ENCODE measurements around the gene STAT3.
"Not testable (repeated sequence)": the region's sequence is repeated elsewhere in the genome, so short reads cannot be mapped to it uniquely, and the experiment has no call there.

Gene STAT3

DNA sequence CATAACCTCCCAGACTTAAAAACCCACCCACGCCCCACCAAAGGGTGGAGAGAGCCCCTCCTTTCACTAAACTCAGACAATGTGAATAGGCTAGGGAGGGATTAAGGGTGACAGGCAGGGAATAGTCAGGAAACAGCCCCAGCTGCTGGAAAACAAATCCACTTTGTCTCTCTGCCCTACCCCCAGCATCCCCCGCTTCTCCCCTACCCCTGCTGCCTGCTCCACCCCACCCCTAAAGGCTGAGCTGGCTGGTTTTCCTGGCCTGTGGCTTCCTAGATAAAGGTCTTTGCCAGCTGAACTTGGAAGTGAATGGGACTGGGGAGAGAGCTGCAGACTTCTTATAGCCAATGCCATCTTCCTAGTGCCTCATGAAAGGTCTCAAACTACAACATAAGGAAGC lies 19.8 kb upstream of the STAT3 start:
- DNase-seq, result no peak

DNA sequence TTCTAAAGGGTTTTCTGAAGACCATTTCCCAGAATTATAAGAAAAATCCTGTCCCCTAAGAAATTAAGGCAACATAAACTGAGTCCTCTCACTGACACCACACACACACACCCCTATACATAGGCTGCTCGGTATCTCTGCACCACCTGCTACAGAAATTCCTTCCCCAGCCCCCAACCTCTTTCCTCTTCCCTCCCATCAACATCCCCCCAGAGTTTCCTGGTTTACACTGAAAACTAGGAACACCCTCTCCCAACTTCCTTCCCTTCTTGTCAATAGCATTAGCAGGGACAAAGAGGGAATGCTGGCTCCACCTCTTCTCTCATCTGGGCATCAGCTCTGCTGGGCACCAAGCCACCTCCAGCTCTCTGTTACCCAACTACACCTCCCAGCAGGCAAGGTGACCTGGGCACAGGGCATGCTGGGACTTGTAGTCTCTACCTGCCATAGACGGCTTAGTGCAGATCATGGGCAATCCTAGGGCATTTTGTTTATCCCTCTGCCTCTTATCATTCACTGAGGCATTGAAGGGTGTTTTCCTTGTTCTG lies 19.1 kb upstream of the STAT3 start:
- peak; percentile 92 for DNase-seq

DNA sequence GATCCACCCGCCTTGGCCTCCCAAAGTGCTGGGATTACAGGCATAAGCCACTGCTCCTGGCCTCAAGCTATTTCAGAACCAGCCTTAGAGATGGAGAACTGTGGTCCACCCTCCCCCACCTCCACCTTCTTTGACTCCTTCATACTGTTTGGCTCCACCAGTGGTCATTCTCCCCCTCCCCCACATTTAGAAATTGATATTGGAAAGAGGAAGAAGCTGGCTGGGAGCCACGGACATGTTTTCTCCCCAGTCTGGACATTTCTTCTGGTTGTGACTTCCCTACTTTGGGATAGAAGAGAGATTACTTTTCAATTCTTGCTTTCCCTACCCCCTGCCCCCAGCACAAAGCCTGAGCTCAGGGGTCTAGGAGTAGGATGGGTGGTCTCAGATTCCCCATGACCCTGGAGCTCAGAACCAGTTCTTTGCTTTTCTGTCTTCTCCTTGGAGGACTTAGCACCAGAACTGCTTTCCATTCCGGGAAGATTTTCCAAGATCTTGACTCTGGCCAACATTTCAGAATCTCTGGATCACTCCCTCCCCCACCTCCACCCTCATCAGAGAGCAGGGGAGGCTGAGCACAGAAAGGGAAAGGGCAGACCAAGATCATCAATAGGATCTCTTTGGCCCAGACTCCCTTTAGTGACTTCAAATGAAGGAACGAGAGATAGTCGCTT lies 18.5 kb upstream of the STAT3 start:
- DNase-seq, result no peak

DNA sequence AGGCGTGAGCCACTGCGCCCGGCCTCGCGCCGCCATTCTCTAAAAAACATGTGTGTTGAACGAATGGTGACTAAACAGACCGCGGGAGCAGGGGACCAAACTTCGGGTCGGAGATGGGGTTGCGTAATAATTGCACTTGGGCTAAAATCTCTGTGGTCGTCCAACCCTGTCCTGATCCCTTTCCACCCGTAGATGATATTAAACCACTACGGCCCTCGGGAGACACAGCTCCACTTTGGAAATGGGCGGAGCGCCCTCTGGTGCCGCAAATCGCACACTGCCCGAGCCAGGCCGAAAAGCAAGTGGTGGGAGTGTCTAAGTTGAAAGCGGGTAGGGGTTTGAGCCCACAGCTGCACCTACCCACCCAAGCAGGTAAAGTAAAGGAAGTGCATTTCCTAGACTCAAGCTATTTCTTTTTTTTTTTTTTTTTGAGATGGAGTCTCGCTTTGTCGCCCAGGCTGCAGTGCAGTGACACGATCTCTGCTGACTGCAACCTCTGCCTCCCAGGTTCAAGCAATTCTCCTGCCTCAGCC lies 17.8 kb upstream of the STAT3 start:
- DNase-seq, result peak; percentile 90

DNA sequence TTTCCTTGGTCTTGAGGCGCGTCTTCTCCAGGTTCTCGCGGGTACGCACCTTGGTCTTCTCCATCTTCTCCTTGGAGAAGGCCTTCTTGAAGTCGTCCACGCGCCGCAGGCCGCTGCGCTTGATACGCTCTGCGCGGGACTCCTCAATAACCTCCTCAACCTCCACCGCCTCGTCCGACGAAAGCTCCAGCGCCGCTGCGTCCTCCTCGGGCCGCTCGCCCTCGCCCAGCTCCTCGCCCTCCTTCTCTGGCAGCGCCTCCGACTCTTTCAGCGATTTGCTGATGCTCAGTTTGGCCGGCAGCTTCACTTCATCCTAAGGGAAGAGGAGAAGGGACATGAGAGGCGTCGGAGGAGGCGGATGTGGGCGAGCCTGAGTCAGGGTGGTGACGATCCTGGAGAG lies 16.8 kb upstream of the STAT3 start:
- no peak for DNase-seq

DNA sequence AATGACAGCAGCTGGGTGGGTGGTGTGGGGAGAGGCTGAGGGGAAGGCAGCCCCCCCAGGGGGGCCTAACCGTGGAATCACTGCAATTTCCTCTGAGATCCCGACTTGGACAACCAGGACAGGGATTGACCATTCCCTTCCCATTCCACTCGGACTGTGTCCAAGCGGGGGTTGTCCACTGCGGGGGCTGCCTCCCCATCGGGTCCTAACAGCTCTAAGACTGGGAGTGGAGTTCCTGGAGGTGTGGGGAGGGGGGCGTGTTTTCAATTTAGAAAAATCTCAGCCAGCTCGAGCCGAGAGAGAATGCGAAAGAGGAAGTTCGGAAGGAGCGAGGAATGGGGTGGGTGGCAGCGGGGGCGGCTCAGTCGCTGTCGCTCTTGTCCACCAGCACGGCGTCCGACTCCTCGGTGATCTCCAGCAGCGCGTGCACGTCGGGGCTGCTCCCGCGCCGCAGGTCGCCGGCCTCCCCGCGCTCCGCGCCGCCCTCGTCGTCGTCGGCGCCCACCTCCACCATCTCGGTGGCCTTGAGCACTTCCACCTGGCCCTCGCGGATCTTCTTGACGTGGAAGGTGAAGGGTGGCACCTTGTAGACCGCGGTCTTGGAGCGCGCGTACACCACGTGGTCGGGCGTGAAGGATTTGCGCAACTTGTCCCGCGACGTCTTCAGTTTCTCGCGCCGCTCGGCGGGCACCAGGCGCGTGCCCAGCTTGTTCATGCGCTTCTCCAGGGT lies 16.2 kb upstream of the STAT3 start:
- no peak for DNase-seq

DNA sequence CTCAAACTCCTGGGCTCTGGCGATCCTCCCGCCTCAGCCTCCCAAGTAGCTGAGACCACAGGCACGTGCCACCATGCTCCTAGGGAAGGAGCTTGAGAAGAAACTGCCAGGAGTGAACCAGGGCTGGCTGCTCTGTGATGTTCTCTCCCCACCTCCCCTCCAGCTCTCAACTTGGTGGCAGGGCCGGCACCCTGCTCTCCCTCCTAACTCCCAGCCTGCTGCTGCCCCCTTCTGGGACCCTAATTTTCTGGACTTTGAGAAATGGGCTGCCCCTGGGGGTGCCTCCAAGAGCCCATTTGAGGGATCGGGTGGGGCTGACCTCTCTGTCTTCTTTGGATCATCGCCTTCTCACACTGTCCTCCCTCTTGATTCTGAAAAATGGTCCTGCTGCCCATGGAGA lies 14.9 kb upstream of the STAT3 start:
- DNase-seq, result peak; percentile 70

DNA sequence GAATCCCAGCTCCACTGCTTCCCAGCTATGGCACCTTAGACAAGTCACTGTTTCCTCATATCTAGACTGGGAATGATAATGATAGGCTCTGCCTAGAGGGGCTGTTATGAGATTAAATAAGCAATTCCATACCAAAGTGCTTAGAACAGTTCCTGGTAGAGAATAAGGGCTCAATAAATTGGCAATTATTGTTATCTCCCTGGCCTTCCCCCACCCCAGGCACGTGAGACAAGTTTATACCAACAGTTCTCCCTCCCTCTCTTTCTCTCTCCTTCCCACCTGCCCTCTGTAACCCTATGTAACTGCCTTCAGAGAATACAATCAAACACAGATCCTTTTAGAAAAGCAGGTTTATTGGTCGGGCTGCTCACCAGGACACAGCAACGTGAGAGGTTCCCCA lies 13.9 kb upstream of the STAT3 start:
- DNase-seq, result no peak

DNA sequence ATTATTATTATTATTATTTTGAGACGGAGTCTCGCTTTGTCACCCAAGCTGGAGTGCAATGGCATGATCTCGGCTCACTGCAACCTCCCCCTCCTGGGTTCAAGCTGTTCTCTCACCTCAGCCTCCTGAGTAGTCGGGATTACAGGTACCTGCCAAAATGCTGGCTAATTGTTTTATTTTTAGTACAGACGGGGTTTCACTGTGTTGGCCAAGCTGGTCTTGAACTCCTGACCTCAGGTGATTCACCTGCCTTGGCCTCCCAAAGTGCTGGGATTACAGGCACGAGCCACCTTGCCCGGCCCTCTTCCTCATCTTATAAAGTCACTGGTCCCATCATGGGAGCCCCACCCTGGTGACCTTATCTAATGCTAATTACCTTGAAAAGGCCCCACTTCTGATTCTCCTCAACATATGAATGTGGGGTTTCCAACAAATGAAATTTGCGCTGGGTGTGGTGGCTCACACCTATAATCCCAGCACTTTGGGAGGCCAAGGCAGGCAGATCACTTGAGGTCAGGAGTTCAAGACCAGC lies 12.7 kb upstream of the STAT3 start:
- DNase-seq, result not testable (repeated sequence)

DNA sequence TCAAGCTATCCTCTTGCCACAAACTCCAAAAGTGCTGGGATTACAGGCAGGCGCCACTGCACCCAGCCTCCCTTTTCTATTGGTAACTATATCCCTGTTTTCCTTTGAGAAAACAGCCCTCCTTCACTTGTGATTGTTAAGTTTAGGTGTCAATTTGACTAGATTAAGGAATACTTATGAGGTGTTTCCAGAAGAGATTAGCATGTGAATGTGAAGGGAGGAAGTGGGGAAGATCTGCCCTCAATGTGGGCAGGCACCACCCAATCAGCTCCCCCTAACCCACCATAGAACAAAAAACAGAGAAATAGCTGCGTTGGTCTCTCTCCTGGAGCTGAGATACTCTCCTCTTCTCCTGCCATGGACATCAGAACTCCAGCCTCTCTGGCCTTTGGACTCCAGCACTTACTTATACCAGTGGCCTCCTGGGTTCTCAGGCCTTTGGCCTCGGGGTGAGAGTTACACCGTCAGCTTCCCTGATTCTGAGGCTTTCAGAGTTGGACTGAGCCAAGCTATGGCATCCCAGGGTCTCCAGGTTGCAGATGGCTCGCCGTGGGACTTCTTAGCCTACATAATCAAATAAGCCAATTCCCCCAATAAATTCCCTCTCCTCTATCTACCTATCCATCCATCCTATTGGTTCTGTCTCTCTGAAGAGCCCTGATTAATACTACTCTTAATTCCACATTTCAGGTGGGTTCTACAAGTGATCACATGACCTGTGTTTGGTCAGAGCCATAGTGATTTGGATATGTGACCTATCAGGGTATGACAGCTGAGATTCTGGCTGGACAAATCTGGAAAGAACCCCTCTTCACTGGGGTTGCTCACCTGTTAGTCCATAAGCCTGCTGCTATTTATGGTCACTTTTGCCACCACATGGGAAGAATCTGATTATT lies 12.0 kb upstream of the STAT3 start:
- peak; percentile 39 for DNase-seq

DNA sequence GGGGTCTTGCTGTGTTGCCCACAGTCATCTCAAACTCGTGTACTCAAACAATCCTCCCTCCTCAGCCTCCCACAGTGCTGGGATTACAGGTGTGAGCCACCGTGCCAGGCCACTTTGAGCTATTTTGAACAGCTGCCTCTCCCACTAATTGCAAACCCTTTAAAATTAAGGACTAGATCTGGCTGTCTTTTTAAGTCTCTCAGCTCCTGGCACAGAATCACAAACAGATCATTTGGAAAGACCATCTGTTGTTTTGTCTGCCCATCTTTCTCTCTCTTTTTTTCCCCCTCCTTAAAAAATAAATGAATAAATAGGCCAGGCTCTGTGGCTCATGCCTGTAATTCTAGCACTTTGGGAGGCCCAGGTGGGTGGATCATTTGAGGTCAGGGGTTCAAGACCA lies 10.9 kb upstream of the STAT3 start:
- no peak for DNase-seq

DNA sequence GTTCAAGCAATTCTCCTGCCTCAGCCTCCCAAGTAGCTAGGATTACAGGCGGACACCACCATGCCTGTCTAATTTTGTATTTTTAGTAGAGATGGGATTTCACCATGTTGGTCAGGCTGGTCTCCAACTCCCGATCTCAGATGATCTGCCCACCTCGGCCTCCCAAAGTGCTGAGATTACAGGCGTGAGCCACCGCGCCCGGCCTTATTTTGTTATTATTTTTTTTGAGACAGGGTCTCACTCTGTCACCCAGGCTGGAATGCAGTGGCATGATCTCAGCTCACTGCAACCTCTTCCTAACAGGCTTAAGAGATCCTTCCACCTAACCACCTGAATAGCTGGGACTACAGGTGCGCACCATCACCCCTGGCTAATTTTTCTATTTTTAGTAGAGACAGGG lies 7.4 kb upstream of the STAT3 start:
- DNase-seq, result not testable (repeated sequence)

DNA sequence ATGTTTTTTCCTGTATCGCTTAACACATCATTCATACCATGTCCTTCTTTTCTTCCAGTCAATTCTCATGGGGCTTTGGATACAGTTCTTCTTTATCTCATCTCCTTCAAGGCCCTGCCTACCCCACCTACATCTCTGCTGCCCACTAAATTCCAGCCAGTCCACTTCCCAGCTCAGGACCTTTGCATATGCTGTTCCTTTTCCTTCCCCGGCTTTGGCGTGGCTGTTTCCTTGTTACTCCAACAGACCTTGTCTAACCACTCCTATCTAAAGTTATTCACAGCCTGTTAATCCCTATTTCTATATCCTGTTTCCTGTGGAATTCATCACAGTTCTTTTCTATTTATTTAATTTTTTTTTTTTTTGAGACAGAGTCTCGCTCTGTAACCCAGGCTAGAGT lies 6.6 kb upstream of the STAT3 start:
- no peak for DNase-seq

DNA sequence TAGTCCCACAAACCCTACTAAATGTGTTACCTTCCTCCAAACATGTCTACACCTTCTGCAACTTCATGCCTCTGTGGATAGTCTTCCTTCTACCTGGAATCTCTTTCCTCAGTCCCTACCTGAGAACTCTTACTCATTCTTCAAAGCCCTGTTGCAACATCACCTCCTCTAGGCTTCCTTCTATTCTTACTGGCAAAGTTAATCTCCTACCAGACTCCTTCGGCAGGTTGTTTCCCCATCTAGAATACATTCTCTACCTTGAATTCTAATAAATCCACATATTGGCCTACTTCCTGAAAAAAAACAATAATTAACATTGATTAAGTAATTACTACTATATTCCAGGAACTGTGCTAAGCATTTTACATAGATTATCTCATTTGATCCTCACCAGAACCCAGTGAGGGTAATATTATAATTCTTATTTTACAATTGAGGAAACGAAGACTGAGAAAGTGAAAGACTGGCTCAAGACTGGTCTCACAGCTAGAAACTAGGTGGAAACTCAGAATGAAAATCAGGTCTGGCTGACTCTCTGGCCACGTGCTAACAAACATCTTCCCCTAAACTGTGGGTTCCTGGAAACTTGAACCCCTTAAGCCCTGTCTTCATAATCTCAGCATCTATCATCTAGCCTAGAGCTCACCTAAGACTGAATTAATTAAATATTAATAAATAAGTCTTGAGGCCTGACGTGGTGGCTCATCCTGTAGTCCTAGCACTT lies 4.6 kb upstream of the STAT3 start:
- DNase-seq, result no peak

DNA sequence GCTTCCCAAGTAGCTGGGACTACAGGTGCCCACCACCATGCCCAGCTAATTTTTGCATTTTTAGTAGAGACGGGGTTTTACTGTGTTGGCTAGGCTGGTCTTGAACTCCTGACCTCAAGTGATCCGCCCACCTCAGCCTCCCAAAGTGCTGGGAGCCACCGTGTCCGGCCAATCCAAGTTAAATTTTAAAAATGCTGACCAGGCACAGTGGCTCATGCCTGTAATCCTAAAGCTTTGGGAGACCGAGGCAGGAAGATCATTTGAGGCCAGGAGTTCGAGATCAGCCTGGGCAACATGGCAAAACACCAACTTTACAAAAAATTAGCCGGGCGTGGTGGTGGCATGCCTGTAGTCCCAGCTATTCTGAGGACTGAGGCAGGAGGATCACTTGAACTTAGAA lies 3.2 kb upstream of the STAT3 start:
- DNase-seq, result not testable (repeated sequence)

DNA sequence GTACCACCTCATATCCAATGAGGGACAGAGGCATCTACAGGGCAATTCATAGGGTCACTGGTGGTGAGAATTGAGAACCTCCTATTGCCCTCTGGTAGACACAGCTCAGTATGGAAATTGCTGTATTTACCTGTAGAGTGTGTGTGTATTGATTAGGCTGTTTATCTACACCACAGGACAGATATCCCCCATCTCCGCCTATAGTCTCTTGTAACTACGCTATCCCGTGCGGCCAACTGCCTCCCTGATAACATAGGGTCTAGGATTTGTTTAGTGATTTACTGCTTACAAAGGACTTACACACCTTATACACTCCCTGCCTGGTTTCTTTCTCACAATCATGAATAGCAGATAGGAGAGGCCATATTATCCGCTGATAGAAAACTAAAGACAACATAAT lies 1.7 kb upstream of the STAT3 start:
- DNase-seq, result no peak

DNA sequence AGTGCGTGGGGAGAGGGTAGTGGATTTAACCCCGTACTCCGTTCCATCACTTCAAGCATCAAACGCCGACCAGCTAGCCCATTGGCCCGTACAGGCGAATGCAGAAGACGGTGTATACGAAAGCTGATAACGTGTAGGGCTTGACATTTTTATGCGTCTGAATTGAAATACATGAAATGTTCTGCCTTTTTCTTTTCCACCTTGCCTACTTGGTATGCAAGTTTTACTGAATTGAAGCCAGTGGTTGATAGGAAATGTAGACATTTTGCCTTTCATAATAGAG lies 834 bp upstream of the STAT3 start:
- DNase-seq, result no peak

DNA sequence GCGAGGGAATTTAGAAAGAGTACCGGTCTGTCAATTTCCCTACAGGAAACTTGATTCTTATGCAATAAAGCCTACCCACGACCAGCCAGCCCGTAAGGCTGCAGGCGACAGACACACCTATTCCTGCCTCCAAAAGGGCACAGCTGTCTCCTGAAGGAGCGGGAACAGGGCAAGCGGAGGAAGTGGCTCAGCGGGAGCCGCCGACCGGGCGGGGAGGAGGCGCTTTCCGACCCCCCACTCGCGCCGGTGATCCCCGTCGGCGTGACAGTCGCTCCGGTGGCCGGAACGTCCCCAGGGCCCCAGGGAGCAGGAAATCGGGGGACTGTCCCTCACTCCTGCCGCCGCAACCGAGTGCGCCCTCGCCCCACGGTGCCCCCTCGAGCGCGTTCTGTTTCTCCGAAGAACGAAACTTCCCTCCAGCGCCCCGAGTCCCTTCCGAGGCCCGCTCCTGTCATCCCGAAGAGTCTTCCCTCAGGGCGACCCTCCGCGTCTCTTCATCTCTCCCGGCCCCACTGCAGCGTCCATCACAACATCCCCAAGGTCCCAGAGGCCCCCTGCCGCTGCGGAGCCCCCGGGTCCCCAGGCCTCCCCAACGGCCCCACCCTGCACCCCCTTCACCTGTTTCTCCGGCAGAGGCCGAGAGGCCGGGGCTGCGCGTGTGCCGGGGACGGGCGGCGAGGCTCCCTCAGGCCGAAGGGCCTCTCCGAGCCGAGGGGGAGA lies 421 bp downstream of the STAT3 start:
- peak; percentile 46 for DNase-seq

DNA sequence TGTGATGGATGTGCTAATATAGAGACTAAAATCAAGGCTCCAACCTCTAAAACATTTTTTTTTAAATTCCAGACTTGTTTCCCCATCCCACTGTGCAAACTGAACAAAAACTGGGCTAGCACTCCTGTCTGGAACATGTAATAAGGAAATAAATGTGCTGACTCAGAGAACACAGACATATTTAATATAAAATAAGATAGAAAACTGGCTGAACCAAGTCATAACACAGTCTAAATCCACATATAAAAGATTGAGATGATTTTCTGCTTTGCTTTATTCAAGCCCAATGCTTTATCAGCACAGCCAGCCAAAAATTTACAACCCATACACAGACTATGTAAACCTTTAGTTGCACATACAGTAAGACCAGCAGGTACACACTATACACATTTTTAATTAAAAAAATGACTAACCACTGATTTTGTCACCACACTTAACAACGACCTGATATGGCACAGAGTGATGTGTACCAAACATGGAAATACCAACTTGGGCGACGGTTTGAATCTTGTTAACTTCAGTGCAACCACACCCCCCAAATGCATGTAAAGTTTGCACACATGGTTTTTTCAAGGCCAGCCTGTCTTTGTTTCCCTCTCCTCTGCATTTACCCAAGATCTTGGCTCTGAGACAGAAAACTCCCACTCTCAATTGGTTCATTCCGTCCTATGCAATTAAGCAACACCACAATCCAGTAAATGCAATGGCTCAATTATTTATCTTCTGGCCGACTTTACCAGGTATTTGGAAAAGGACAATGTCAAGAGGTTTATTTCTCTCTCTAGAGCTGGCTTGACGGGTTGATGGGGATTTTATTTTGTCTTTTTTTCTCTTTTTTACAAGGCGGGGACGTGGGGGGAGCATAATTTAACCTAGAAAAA lies 1.2 kb downstream of the STAT3 start:
- DNase-seq, result peak; percentile 82

DNA sequence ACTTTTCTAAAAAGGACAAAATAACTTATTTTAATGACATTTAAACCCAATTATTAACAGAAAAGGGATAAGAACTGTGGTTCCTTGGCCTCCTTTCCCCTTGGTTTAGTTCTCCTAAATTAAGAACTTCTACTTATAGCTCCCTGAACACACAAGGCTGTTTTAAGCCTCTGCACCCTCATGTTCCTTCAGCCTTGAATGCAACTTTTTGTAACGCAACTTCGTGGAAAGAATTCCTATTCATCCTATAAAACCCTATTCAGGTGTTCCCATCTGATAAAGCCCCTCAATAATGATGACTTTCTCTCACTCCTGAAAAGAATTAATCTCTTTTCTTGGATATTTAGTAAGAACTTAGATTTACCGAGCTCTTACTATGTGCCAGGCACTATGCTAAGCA lies 6.3 kb downstream of the STAT3 start:
- DNase-seq, result no peak

DNA sequence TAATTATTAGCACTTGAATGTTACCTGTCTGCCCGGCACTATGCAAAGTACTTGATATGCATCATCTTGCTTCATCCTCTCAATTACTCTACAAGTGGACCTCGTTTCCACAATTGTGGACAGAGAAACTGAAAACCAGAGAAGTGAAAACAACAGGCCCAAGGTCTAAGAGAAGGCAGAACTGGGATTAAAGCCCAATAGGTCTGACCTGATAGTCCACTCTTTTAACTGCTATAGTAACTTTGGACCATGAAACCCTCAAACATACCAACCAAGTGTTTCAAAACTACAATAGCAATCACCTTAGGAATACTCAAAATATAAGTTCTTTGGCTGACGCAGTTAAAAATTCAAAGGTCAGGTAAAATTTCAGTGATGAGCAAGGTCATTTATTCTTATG lies 7.3 kb downstream of the STAT3 start:
- DNase-seq, result no peak

Measured in hematopoietic multipotent progenitor cell treated with erythropoietin and hydrocortisone succinate and interleukin-3 and kit ligand, for 6 days (in vitro differentiated cells).